Left colon (tissue), 2 donors: ENCODE data around the gene TBC1D3H. TPM values are rescaled to one million over a fixed set of nuclear protein-coding genes. Genes with fewer than 3 reads are reported as not detected.
"Not testable (repeated sequence)": the region's sequence is repeated elsewhere in the genome, so short reads cannot be mapped to it uniquely, and the experiment has no call there.

ENCODE experiments used
- ATAC-seq: fragments of 200-7000 bp; cut with Tn5 transposase; one replicate; pipeline ENCODE4 v1.9.1; 2020; ENCODE audit warnings: mild to moderate bottlenecking, moderate library complexity
- DNase-seq, 2 donors: peaks; one replicate each; pipeline ENCODE4 v3.0.0-alpha.2; 2020
- intact Hi-C, 2 donors: fragments of 100-400 bp; cut with DNase I in 1 of 2; cut with micrococcal nuclease in 1 of 2; formaldehyde crosslinking; loops; one replicate each; pipeline versions ENCODE4 v1.11.2 to v1.14.0; 2022; cut with DNase I, micrococcal nuclease
- long read RNA-seq: library from polyadenylated mRNA; unstranded; transcript quantifications from one replicate; pipeline ENCODE4 v2.0.0, GENCODE V29; 2021
- total RNA-seq, 2 donors: library from RNA; stranded (reverse); fragmentation: NEBNext Ultra II Directional; extraction: Animal tissue kit (Norgen Biotek cat#: 25700); gene quantifications; one replicate each; pipeline ENCODE4 v1.2.1, GENCODE V29; 2021
- donor health status: DM: no; HTN: no; CAD: no.
- donor health status: DM: yes; HTN: yes; CAD: no.

TBC1D3H gene
- total RNA-seq, result not detected
- long read RNA-seq, result 0 reads

- ATAC-seq, intact Hi-C loops: not testable (repeated sequence)
- DNase-seq, result peak in 1 of 2 donors; percentile 24
Observed at GRCh38 chr17:36388385-36389245, at the start of gene TBC1D3H. TSS of gene TBC1D3H (minus strand) at chr17:36388435. CDS start at chr17:36386895, 1,540 bp downstream.

GRCh38 chr17:36428891-36429290, 40.7 kb upstream of the TBC1D3H start:
- DNase-seq, intact Hi-C loops, ATAC-seq: not testable (repeated sequence)

GRCh38 chr17:36415180-36415941, 27.1 kb upstream of the TBC1D3H start:
- ATAC-seq, DNase-seq, intact Hi-C loops: not testable (repeated sequence)

DNA sequence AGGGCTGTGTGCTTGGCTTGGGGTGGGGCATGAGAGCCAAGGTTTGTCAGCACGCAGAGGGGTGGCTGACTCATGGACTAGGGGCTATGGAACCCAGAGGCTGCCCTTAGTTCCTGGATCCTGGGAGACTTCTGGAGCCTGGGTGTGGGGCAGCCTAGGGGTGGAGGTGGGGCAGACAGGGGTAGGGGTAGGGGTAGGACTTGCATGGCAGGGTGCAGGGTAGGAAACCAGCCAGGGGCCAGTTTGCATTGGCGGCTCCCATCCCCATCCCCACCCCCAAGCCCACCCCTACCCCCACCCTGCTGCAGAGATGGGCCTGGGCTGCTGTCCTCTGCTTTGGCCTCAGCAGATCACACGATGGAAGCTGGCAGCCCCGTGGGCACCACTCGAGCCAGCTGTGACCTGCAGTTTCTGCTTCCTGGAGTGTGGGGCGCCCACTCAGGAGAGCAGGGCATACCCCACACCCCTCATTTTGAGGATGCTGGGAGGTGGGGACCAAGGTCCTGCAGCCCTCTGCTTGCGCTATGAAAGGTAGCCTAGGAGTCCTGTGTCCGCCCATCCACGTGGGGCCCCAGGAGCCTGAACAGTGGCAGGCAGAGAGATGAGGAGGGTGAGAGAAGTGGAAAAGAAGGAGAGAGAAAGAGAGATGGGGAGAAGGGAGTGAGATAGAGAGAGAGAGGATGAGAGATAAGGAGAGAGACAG, 2.9 kb upstream of the TBC1D3H start:
- ATAC-seq, DNase-seq, intact Hi-C loops: not testable (repeated sequence)

DNA sequence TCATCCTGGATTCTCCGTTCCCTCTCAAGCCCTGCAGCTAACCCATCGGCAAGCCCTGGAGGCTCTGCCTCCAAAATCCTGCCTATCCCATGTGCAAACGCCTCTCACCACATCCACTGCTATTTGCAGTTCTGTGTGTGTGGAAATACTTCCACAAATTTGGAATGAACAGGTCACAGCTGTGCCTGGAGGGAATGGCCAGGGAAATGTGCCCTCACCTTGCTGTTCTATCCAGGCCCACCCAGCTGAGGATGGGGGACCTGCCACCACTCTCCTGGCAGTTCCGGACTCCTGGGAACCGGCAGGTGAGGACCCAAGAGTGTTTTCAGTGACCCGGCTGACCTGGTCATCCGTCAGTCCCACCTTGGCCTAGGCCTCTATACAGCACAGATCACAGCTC, 12.3 kb downstream of the TBC1D3H start:
- intact Hi-C loops, DNase-seq, ATAC-seq: not testable (repeated sequence)

DNA sequence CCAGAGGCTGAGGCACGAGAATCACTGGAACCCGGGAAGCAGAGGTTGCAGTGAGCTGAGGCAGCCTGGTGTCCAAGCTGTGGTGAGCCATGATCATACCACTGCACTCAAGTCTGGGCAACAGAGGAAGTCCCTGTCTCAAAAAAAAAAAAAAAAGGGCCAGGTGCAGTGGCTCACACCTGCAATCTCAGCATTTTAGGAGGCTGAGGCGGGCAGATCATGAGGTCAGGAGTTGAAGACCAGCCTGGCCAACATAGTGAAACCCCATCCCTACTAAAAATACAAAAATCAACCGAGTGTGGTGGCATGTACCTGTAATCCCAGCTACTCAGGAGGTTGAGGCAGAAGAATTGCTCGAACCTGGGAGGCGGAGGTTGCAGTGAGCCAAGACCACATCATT, 25.7 kb downstream of the TBC1D3H start:
- ATAC-seq, intact Hi-C loops, DNase-seq: not testable (repeated sequence)

Other genes with a start within 250 kb of the TBC1D3H start
- 1 to 10 TPM; 7.4 to 8.9 TPM for gene TBC1D3B, start 211.8 kb downstream of the TBC1D3H start, total RNA-seq
- gene CCL3L1, start 191.7 kb downstream of the TBC1D3H start, total RNA-seq, result under 1 TPM in 1 of 2 donors, not detected in 1; 0.64 TPM
- gene CCL4L2, start 177.4 kb downstream of the TBC1D3H start, total RNA-seq, result 1 to 10 TPM in 1 of 2 donors, not detected in 1; 3.0 TPM
- gene TBC1D3I, start 123.9 kb downstream of the TBC1D3H start, total RNA-seq, result under 1 TPM; 0.22 to 0.70 TPM
- gene TBC1D3G, start 64.6 kb downstream of the TBC1D3H start, total RNA-seq, result not detected
- 10 to 100 TPM; 23.8 to 25.7 TPM for gene ZNHIT3, start 98.2 kb upstream of the TBC1D3H start, total RNA-seq
- gene MYO19, start 146.4 kb upstream of the TBC1D3H start, total RNA-seq, result 10 to 100 TPM; 68.4 to 99.3 TPM
- gene PIGW, start 146.6 kb upstream of the TBC1D3H start, total RNA-seq, result 1 to 10 TPM; 6.0 to 9.3 TPM
- 10 to 100 TPM; 76.4 to 86.7 TPM for gene GGNBP2, start 156.5 kb upstream of the TBC1D3H start, total RNA-seq
- gene DHRS11, start 203.4 kb upstream of the TBC1D3H start, total RNA-seq, result 100 to 1,000 TPM; 221 to 249 TPM
- gene MRM1, start 213.1 kb upstream of the TBC1D3H start, total RNA-seq, result 10 to 100 TPM in 1 of 2 donors, 1 to 10 TPM in 1; 7.6 to 10.2 TPM